OCI-LY7 (cell line): Measurements from ENCODE around the gene MFGE8.

ENCODE experiments used
- EZH2phosphoT487 ChIP-seq: fragments of 200-600 bp; sonication (generic); IDR thresholded peaks from 2 replicates; pipeline ENCODE4 v1.6.1; 2018; ENCODE audit warnings: low read depth, borderline replicate concordance, mild to moderate bottlenecking, mixed run types, antibody characterized with exemption, low read length, moderate library complexity, mixed read lengths
- TF ChIP-seq, protein P1 (sequence below): fragments of 200-600 bp; sonication (generic); conservative IDR thresholded peaks from 2 replicates; pipeline ENCODE4 v1.5.1; 2014; ENCODE audit warnings: mild to moderate bottlenecking, antibody characterized with exemption, low read length, moderate library complexity, mixed read lengths

DNA sequence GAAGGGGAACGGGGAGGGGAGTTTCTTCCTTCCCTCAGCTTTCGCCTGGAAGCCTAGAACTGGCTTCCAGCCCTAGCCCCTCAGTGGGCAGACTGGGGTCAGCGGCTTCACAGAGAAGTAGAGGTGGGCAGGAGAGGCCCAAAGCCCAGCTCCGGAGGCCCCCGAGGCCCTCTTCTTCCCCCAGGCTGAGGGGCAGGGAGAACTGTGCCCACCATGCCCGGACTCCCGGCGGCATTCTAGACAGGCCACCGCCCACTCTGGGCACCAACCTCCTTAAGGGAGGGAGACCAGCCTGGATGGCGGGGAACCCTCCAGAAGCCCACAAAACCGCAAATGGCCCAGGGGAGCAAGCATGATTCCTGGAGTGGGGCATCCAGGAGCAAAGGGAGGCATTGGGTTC lies 35.8 kb downstream of the MFGE8 start:
- TF ChIP-seq, protein P1, sequence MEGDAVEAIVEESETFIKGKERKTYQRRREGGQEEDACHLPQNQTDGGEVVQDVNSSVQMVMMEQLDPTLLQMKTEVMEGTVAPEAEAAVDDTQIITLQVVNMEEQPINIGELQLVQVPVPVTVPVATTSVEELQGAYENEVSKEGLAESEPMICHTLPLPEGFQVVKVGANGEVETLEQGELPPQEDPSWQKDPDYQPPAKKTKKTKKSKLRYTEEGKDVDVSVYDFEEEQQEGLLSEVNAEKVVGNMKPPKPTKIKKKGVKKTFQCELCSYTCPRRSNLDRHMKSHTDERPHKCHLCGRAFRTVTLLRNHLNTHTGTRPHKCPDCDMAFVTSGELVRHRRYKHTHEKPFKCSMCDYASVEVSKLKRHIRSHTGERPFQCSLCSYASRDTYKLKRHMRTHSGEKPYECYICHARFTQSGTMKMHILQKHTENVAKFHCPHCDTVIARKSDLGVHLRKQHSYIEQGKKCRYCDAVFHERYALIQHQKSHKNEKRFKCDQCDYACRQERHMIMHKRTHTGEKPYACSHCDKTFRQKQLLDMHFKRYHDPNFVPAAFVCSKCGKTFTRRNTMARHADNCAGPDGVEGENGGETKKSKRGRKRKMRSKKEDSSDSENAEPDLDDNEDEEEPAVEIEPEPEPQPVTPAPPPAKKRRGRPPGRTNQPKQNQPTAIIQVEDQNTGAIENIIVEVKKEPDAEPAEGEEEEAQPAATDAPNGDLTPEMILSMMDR: no peak
- TF ChIP-seq EZH2phosphoT487: no peak
